K562 (cell line): Measurements from ENCODE around the gene TMEM107. TPM values are rescaled to one million over a fixed set of nuclear protein-coding genes. Genes with fewer than 3 reads are reported as not detected.

Experiments used
- CSDE1 ChIP-seq, 2 experiments: fragments of 450-650 bp; IDR thresholded peaks; 2 replicates each; pipeline ENCODE4 v1.6.1; 2016; ENCODE audit warnings: mild to moderate bottlenecking in 1 of 2
- DMBX1 ChIP-seq: fragments of 250-450 bp; sonication (Bioruptor Pico); IDR thresholded peaks from 2 replicates; pipeline ENCODE4 v1.8.0; 2022; ENCODE audit warnings: inconsistent platforms, mild to moderate bottlenecking, moderate library complexity, borderline replicate concordance
- FOXJ3 ChIP-seq: sonication (generic); formaldehyde crosslinking; IDR thresholded peaks from 2 replicates; pipeline ENCODE4 v1.4.0; 2020; ENCODE audit warnings: mild to moderate bottlenecking, missing genetic modification reagents
- NR4A1 ChIP-seq, 2 experiments: fragments of 250-450 bp in 1 of 2; fragments of 450-650 bp in 1 of 2; sonication (Bioruptor Pico) in 1 of 2; IDR thresholded peaks; 2 replicates each; pipeline versions ENCODE4 v1.4.0 to v1.6.1; 2016 to 2020; ENCODE audit warnings: mild to moderate bottlenecking in 2 of 2, missing compliant biosample characterization in 1 of 2, missing genetic modification characterization in 1 of 2, moderate library complexity in 1 of 2
- OTX1 ChIP-seq: fragments of 450-650 bp; formaldehyde crosslinking; IDR thresholded peaks from 2 replicates; pipeline ENCODE4 v1.4.0; 2022; ENCODE audit warnings: mild to moderate bottlenecking
- RBM39 ChIP-seq: fragments of 200-400 bp; formaldehyde crosslinking; optimal IDR thresholded peaks from 2 replicates; pipeline ENCODE3; 2018; ENCODE audit warnings: low read depth, low read length
- SIN3A ChIP-seq, 2 experiments: fragments of 150-350 bp in 1 of 2; IDR thresholded peaks; 2 replicates each; pipeline ENCODE4 v1.6.1; 2011 to 2016; ENCODE audit warnings: borderline replicate concordance in 2 of 2, low read depth in 2 of 2, low read length in 2 of 2, mild to moderate bottlenecking in 2 of 2, moderate library complexity in 2 of 2; ENCODE audit not compliant: control insufficient read depth in 1 of 2
- SMAD2 ChIP-seq: fragments of 150-350 bp; IDR thresholded peaks from 2 replicates; pipeline ENCODE4 v1.6.1; 2014; ENCODE audit warnings: low read depth, mild to moderate bottlenecking, low read length
- SMARCC2 ChIP-seq: fragments of 450-650 bp; IDR thresholded peaks from 2 replicates; pipeline ENCODE4 v1.6.1; 2017; ENCODE audit warnings: antibody characterized with exemption, moderate library complexity, mild to moderate bottlenecking, low read depth
- SRSF3 ChIP-seq: fragments of 200-400 bp; formaldehyde crosslinking; IDR thresholded peaks from 2 replicates; pipeline ENCODE4 v1.6.1; 2016; ENCODE audit warnings: mild to moderate bottlenecking, low read length, moderate library complexity; ENCODE audit not compliant: insufficient read depth
- ZEB2 ChIP-seq: fragments of 450-650 bp; IDR thresholded peaks from 2 replicates; pipeline ENCODE4 v1.6.1; 2016
- ZKSCAN8 ChIP-seq: fragments of 200-800 bp; sonication (Bioruptor generic); IDR thresholded peaks from 2 replicates; pipeline ENCODE4 v1.6.1; 2016; ENCODE audit warnings: missing genetic modification characterization, missing compliant biosample characterization
- ZNF232 ChIP-seq: sonication (generic); formaldehyde crosslinking; IDR thresholded peaks from 2 replicates; pipeline ENCODE4 v1.8.0; 2022; ENCODE audit warnings: mild to moderate bottlenecking, missing genetic modification reagents
- ZNF316 ChIP-seq: fragments of 450-650 bp; IDR thresholded peaks from 2 replicates; pipeline ENCODE4 v1.6.1; 2016
- ZNF347 ChIP-seq: fragments of 450-650 bp; formaldehyde crosslinking; IDR thresholded peaks from 2 replicates; pipeline ENCODE4 v1.4.0; 2020; ENCODE audit warnings: low read depth, mild to moderate bottlenecking, moderate library complexity
- ZNF444 ChIP-seq: fragments of 250-450 bp; sonication (Bioruptor Pico); IDR thresholded peaks from 2 replicates; pipeline ENCODE4 v1.4.0; 2020; ENCODE audit warnings: mild to moderate bottlenecking, moderate library complexity
- ZSCAN32 ChIP-seq: fragments of 450-650 bp; formaldehyde crosslinking; IDR thresholded peaks from 2 replicates; pipeline ENCODE4 v1.4.0; 2020; ENCODE audit warnings: mild to moderate bottlenecking, moderate library complexity
- polyA plus RNA-seq, 8 experiments: library from polyadenylated mRNA; depleted of rRNA in 4 of 8; stranded (reverse) in 5 of 8; unstranded in 3 of 8; fragments of >200 nt; fragmentation: Nextera tagmentation in 2 of 8; fragmentation: Illumina TruSeq in 1 of 8; extraction: Ambion mirVana in 2 of 8; extraction: Trizol in 1 of 8; gene quantifications; 2 replicates each; pipeline versions ENCODE4 v1.2.1 to v1.2.3, GENCODE V29; 2011 to 2014; ENCODE audit warnings: inconsistent platforms in 1 of 8, missing spikeins in 1 of 8
- total RNA-seq, 7 experiments: library from RNA; depleted of rRNA in 6 of 7; stranded (reverse); fragments of >200 nt in 6 of 7; fragmentation: Illumina TruSeq in 2 of 7; extraction: Trizol in 2 of 7; gene quantifications; 2 replicates each; pipeline versions ENCODE4 v1.2.1 to v1.2.3, GENCODE V29; 2011 to 2021; ENCODE audit warnings: low replicate concordance in 1 of 7
- TF ChIP-seq, protein P1 (sequence below): sonication (generic); formaldehyde crosslinking; IDR thresholded peaks from 2 replicates; pipeline ENCODE4 v1.8.0; 2022; ENCODE audit warnings: mild to moderate bottlenecking, missing genetic modification reagents
- TF ChIP-seq, protein P2 (sequence below): fragments of 450-650 bp; IDR thresholded peaks from 2 replicates; pipeline ENCODE4 v1.6.1; 2017; ENCODE audit warnings: antibody characterized with exemption, mild to moderate bottlenecking
- TF ChIP-seq, protein P3 (sequence below), 2 experiments: fragments of 450-650 bp in 1 of 2; sonication (generic) in 1 of 2; formaldehyde crosslinking; conservative IDR thresholded peaks; 2 replicates each; pipeline versions ENCODE4 v1.4.0 to v1.8.1; 2020 to 2022; ENCODE audit warnings: mild to moderate bottlenecking in 1 of 2, missing genetic modification reagents in 1 of 2

The TMEM107 gene
- total and polyA plus RNA-seq, 9 of the 15 experiments (the other 6 are each of a cell fraction or from before 2014, with no cell fraction given), result 7.1 to 26.2 (median 16.9) TPM

DNA sequence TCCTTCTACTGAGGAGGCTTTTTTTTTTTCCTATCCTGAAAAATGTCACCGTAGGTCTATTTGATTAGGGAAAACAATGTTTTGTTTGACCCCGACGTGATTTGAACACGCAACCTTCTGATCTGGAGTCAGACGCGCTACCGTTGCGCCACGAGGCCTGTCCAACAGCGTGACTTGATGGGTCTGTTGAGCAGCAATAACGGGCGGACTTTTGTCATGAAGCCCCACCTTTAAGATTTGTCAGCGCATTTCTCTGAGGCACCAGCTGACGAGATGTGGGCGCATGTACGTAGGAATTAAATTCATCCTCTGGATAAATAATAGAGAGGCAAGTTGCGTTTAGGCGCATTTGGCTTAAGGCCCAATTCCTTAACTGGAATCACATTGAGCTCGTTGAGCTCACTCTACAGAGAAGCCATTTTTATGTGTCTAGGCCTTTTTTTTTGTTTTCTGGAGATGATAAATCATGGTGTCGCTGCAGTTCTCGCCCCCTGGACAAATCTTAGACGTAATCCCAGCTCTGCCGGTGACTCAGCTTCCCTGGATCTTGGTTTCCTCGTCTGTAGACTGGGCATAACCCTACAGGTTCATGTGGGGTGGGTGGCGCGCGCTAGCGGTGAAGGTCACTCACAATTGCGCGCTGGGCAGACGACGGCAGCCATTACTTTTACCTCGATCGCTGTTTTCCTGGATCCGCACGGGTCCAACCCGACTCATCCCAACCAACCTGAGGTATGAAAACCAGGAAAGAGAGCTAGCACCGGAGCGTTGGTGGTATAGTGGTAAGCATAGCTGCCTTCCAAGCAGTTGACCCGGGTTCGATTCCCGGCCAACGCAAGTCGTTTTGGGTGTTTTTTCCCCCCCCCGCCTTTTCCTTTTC is 44.8 kb upstream of the TMEM107 start (continued):
- TF ChIP-seq, protein P1, sequence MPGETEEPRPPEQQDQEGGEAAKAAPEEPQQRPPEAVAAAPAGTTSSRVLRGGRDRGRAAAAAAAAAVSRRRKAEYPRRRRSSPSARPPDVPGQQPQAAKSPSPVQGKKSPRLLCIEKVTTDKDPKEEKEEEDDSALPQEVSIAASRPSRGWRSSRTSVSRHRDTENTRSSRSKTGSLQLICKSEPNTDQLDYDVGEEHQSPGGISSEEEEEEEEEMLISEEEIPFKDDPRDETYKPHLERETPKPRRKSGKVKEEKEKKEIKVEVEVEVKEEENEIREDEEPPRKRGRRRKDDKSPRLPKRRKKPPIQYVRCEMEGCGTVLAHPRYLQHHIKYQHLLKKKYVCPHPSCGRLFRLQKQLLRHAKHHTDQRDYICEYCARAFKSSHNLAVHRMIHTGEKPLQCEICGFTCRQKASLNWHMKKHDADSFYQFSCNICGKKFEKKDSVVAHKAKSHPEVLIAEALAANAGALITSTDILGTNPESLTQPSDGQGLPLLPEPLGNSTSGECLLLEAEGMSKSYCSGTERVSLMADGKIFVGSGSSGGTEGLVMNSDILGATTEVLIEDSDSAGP (CRISPR knock-in tag), result no peak
- TF ChIP-seq ZEB2 (no peak), ZNF316 (peak; percentile 32; the same call in 1 of the 2 replicates), SMARCC2 (no peak), DMBX1 (CRISPR knock-in tag) (0 out of 2 replicates have a peak, but pooled peaks have one; percentile 39), ZSCAN32 (CRISPR knock-in tag) (no peak), ZKSCAN8 (CRISPR knock-in tag) (no peak; the same call in 1 of the 2 replicates), ZNF347 (CRISPR knock-in tag) (no peak), RBM39 (no peak), CSDE1 (IDR thresholded peaks at IDR 0.05) (peak in 1 of 2 experiments; percentile 73; a peak in 2 of 4 replicates), OTX1 (no peak), ZNF444 (CRISPR knock-in tag) (no peak), FOXJ3 (CRISPR knock-in tag) (no peak), SMAD2 (no peak), SRSF3 (no peak), ZNF232 (CRISPR knock-in tag) (no peak), SIN3A (IDR thresholded peaks at IDR 0.05; ENCODE audit: borderline replicate concordance in 2 of 2, control insufficient read depth in 1 of 2, low read depth in 2 of 2, low read length in 2 of 2) (0 out of 4 replicates have a peak, but pooled peaks of 1 of the 2 experiments have one; percentile 16), NR4A1 (CRISPR knock-in tag; IDR thresholded peaks at IDR 0.05) (no peak), NR4A1 (tag; IDR thresholded peaks at IDR 0.05) (0 out of 2 replicates have a peak, but pooled peaks have one; percentile 48)
- TF ChIP-seq, protein P2, sequence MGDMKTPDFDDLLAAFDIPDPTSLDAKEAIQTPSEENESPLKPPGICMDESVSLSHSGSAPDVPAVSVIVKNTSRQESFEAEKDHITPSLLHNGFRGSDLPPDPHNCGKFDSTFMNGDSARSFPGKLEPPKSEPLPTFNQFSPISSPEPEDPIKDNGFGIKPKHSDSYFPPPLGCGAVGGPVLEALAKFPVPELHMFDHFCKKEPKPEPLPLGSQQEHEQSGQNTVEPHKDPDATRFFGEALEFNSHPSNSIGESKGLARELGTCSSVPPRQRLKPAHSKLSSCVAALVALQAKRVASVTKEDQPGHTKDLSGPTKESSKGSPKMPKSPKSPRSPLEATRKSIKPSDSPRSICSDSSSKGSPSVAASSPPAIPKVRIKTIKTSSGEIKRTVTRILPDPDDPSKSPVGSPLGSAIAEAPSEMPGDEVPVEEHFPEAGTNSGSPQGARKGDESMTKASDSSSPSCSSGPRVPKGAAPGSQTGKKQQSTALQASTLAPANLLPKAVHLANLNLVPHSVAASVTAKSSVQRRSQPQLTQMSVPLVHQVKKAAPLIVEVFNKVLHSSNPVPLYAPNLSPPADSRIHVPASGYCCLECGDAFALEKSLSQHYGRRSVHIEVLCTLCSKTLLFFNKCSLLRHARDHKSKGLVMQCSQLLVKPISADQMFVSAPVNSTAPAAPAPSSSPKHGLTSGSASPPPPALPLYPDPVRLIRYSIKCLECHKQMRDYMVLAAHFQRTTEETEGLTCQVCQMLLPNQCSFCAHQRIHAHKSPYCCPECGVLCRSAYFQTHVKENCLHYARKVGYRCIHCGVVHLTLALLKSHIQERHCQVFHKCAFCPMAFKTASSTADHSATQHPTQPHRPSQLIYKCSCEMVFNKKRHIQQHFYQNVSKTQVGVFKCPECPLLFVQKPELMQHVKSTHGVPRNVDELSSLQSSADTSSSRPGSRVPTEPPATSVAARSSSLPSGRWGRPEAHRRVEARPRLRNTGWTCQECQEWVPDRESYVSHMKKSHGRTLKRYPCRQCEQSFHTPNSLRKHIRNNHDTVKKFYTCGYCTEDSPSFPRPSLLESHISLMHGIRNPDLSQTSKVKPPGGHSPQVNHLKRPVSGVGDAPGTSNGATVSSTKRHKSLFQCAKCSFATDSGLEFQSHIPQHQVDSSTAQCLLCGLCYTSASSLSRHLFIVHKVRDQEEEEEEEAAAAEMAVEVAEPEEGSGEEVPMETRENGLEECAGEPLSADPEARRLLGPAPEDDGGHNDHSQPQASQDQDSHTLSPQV, result peak; percentile 27
- TF ChIP-seq, protein P3, sequence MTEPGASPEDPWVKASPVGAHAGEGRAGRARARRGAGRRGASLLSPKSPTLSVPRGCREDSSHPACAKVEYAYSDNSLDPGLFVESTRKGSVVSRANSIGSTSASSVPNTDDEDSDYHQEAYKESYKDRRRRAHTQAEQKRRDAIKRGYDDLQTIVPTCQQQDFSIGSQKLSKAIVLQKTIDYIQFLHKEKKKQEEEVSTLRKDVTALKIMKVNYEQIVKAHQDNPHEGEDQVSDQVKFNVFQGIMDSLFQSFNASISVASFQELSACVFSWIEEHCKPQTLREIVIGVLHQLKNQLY (CRISPR knock-in tag; conservative IDR thresholded peaks at IDR 0.05), result no peak
